UCSD-AML1 (cell line): ENCODE data around the gene FOXQ1.

Source experiments
- DNase-seq: peaks from one replicate; lab custom pipeline; 2025; ENCODE audit not compliant: unreplicated experiment; lab: John Stamatoyannopoulos, UW

Gene FOXQ1

GRCh38 chr6:1290086-1290485 lies 21.8 kb upstream of the FOXQ1 start:
- DNase-seq, result no peak

GRCh38 chr6:1290805-1291204 lies 21.1 kb upstream of the FOXQ1 start:
- no peak for DNase-seq

- DNase-seq, result no peak
These were observed 20.5 kb upstream of the FOXQ1 start for GRCh38 chr6:1291381-1291780.

GRCh38 chr6:1295420-1295819 lies 16.5 kb upstream of the FOXQ1 start:
- DNase-seq, result no peak

GRCh38 chr6:1296079-1296478 lies 15.8 kb upstream of the FOXQ1 start:
- DNase-seq, result no peak

- no peak for DNase-seq
These were observed 15.4 kb upstream of the FOXQ1 start for GRCh38 chr6:1296542-1296941.

GRCh38 chr6:1297746-1298145 lies 14.2 kb upstream of the FOXQ1 start:
- DNase-seq, result no peak

- no peak for DNase-seq
These were observed 13.1 kb upstream of the FOXQ1 start for GRCh38 chr6:1298768-1299167.

- DNase-seq, result no peak
These were observed 5.8 kb upstream of the FOXQ1 start for GRCh38 chr6:1306133-1306532.

GRCh38 chr6:1309366-1309765 lies 2.5 kb upstream of the FOXQ1 start:
- DNase-seq, result no peak

- no peak for DNase-seq
These were observed 1.1 kb upstream of the FOXQ1 start for GRCh38 chr6:1310628-1311399.

- no peak for DNase-seq
These were observed 240 bp downstream of the FOXQ1 start for GRCh38 chr6:1312203-1312472.

GRCh38 chr6:1312473-1313367 lies 822 bp downstream of the FOXQ1 start:
- DNase-seq, result no peak

GRCh38 chr6:1313384-1313766 lies 1.5 kb downstream of the FOXQ1 start:
- no peak for DNase-seq

- no peak for DNase-seq
These were observed 2.0 kb downstream of the FOXQ1 start for GRCh38 chr6:1313767-1314503.

- no peak for DNase-seq
These were observed 2.7 kb downstream of the FOXQ1 start for GRCh38 chr6:1314617-1315016.

GRCh38 chr6:1315201-1315559 lies 3.3 kb downstream of the FOXQ1 start:
- DNase-seq, result no peak

- no peak for DNase-seq
These were observed 3.9 kb downstream of the FOXQ1 start for GRCh38 chr6:1315560-1316386.

- DNase-seq, result no peak
These were observed 4.6 kb downstream of the FOXQ1 start for GRCh38 chr6:1316489-1316971.

- no peak for DNase-seq
These were observed 5.5 kb downstream of the FOXQ1 start for GRCh38 chr6:1317302-1317815.

- DNase-seq, result no peak
These were observed 6.1 kb downstream of the FOXQ1 start for GRCh38 chr6:1318036-1318435.
